Stimulated activated CD8-positive, alpha-beta memory T cell treated with anti-CD3 and anti-CD28 coated beads, Interleukin-7, amount 100 ng/mL, for 1 hour (primary cell): Measurements from ENCODE around the gene AKR1A1.

Source experiments
- DNase-seq, 2 donors: peaks; one replicate each; pipeline ENCODE4 v3.0.0-alpha.2; 2020; ENCODE audit warnings: low read depth in 2 of 2

The AKR1A1 gene

DNA sequence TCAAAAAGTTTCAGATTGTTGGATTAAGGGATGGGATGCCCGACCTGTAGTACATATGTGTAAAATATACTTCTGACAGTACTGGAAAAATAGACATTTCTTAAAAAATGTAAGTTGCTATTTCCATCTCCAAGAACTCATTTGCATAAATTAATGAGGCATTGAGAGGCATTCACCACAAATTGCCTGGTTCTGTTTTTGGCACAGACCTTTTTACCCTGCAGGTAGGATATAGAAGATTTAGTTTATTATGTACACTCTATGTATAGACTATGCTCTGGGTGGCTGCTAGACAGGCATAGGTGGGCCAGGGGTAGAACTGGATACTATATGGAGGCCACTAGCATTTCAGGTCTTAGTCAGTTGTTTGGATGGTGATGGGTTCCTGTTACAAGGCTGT is 65.3 kb downstream of the AKR1A1 start:
- DNase-seq = no peak

DNA sequence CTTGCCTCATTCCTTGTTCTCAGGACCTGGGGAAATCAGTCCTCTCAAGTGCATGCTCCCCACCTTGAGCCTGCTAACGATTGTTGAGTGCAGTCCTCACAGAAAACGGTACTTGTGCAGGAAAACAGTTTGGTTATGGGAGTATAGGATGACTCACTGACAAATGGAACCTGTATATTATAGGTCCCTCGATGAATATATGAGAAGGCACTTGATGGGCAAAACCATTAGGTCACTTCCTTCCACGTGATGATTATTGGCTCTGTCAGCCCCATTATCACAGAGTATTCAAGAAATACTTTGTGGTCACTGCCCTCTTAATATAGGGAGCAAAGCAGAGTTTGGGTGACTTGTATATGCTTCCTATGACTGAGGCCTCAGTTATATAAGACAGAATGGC is 67.0 kb downstream of the AKR1A1 start:
- no peak for DNase-seq

DNA sequence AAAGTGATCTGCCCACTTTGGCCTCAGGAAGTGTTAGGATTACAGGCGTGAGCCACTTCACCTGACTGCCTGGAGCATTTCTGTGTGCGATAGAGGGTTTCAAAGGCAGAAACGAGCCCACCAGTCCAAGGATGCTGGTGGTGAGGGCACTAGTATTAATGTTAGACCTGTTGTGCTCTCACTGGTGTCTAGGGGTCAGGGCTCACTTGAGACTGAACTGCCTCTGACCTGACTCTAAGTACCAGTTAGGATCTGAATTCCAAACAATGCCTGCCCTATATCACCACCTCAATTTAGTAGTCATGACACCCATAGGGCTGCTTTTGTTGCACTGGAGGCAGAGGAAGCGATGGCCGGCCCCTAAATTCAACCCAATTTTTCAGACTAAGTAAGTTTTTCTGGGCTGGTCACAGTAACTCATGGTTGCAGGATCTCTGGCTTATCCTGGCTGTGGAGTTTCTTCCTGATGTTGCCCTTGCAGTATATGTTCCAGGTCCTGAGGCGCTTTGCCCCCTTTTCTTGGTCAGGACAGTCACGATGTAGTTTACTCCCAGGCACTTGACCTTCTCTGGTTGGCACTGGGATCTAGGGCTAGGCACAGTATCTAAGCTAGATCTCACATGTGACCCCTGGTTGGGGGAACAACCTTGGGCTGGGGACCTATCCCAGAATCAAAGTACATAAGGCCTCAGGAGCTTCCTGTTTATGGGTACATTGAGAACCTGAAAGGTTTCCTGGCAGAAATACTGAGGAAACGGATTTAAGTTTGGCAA is 68.7 kb downstream of the AKR1A1 start:
- DNase-seq = no peak
